IMR-90 (cell line): ENCODE measurements around the gene SEMA5A. TPM values are rescaled to one million over a fixed set of nuclear protein-coding genes. Genes with fewer than 3 reads are reported as not detected.

Experiments used
- ATAC-seq: fragments of 200-7000 bp; cut with Tn5 transposase; 2 replicates; pipeline ENCODE4 v1.9.1; 2020; ENCODE audit warnings: low read depth, mild to moderate bottlenecking, moderate library complexity
- BruUV-seq: library from RNA; stranded (reverse); fragments of 400-500 nt; replicated peaks from 2 replicates; lab custom pipeline; 2021; lab: Mats Ljungman, UMichigan
- CTCF ChIA-PET: fragments of 300-600 bp; formaldehyde crosslinking; extraction: SDS; loops from one replicate; lab custom pipeline; 2021; ENCODE audit warnings: antibody characterized with exemption; lab: Yijun Ruan, JAX
- POLR2A ChIA-PET: fragments of 300-600 bp; sonication (Branson Sonifier 250); formaldehyde crosslinking; loops from one replicate; lab custom pipeline; 2022; ENCODE audit warnings: antibody characterized with exemption; ENCODE audit not compliant: unreplicated experiment; lab: Charles Lee
- DNase-seq: peaks from one replicate; pipeline ENCODE4 v3.0.0; 2013
- H2AFZ ChIP-seq: replicated peaks from 2 replicates; pipeline ENCODE3; 2013; ENCODE audit warnings: low read length, mild to moderate bottlenecking; ENCODE audit not compliant: poor library complexity
- H2AK5ac ChIP-seq: 2 replicates; pipeline ENCODE4 v1.6.1; 2013; ENCODE audit warnings: low read depth, low read length, inconsistent platforms
- H2AK9ac ChIP-seq: replicated peaks from 2 replicates; pipeline ENCODE3; 2013; ENCODE audit warnings: mild to moderate bottlenecking, low read depth, low read length, moderate library complexity; ENCODE audit not compliant: poor library complexity
- H2BK120ac ChIP-seq: 2 replicates; pipeline ENCODE4 v1.6.1; 2013; ENCODE audit warnings: low read depth, low read length, inconsistent platforms
- H2BK15ac ChIP-seq: 3 replicates; pipeline ENCODE4 v1.6.1; 2013; ENCODE audit warnings: low read depth, low read length, inconsistent platforms
- H2BK20ac ChIP-seq: 2 replicates; pipeline ENCODE4 v1.6.1; 2013; ENCODE audit warnings: low read depth, mild to moderate bottlenecking, inconsistent platforms, low read length, moderate library complexity
- H2BK5ac ChIP-seq: 2 replicates; pipeline ENCODE4 v1.6.1; 2013; ENCODE audit warnings: mild to moderate bottlenecking, low read depth, low read length, inconsistent platforms; ENCODE audit not compliant: poor library complexity, severe bottlenecking
- H3K14ac ChIP-seq: replicated peaks from 2 replicates; pipeline ENCODE4 v1.6.1; 2013; ENCODE audit warnings: low read depth, low read length, inconsistent platforms
- H3K18ac ChIP-seq: 2 replicates; pipeline ENCODE4 v1.6.1; 2013; ENCODE audit warnings: low read depth, low read length, control low read depth
- H3K23ac ChIP-seq: 2 replicates; pipeline ENCODE4 v1.6.1; 2013; ENCODE audit warnings: low read depth, low read length, inconsistent platforms
- H3K27ac ChIP-seq: 2 replicates; pipeline ENCODE4 v1.5.1; 2013; ENCODE audit warnings: mild to moderate bottlenecking, control low read depth, low read length; ENCODE audit not compliant: insufficient read depth
- H3K27me3 ChIP-seq: 2 replicates; pipeline ENCODE4 v1.6.1; 2013; ENCODE audit warnings: low read length; ENCODE audit not compliant: control insufficient read depth, insufficient read depth
- H3K36me3 ChIP-seq: 2 replicates; pipeline ENCODE4 v1.6.1; 2013; ENCODE audit warnings: low read length, mixed read lengths; ENCODE audit not compliant: control insufficient read depth, insufficient read depth
- H3K4ac ChIP-seq: 2 replicates; pipeline ENCODE4 v1.6.1; 2013; ENCODE audit warnings: low read depth, low read length, inconsistent platforms
- H3K4me1 ChIP-seq: 2 replicates; pipeline ENCODE4 v1.6.1; 2013; ENCODE audit warnings: low read length, mixed read lengths; ENCODE audit not compliant: control insufficient read depth, insufficient read depth
- H3K4me2 ChIP-seq: 2 replicates; pipeline ENCODE4 v1.6.1; 2013; ENCODE audit warnings: low read depth, mild to moderate bottlenecking, control low read depth, low read length, moderate library complexity
- H3K4me3 ChIP-seq: 2 replicates; pipeline ENCODE4 v1.5.1; 2013; ENCODE audit warnings: low read depth, mild to moderate bottlenecking, control low read depth, low read length, moderate library complexity; ENCODE audit not compliant: insufficient read depth
- H3K56ac ChIP-seq: 2 replicates; pipeline ENCODE4 v1.6.1; 2013; ENCODE audit warnings: low read length, inconsistent platforms; ENCODE audit not compliant: insufficient read depth; ENCODE audit errors: extremely low read depth
- H3K79me1 ChIP-seq, 2 experiments: 2 replicates each; pipeline ENCODE4 v1.6.1; 2013; ENCODE audit warnings: low read length in 2 of 2, inconsistent platforms in 1 of 2, low read depth in 1 of 2
- H3K9ac ChIP-seq: 2 replicates; pipeline ENCODE4 v1.6.1; 2013; ENCODE audit warnings: low read depth, low read length, control low read depth
- H3K9me1 ChIP-seq: 2 replicates; pipeline ENCODE4 v1.6.1; 2013; ENCODE audit warnings: low read length, inconsistent platforms; ENCODE audit not compliant: insufficient read depth
- H3K9me3 ChIP-seq: 2 replicates; pipeline ENCODE4 v1.6.1; 2013; ENCODE audit warnings: low read length; ENCODE audit not compliant: control insufficient read depth, insufficient read depth
- H4K20me1 ChIP-seq: 2 replicates; pipeline ENCODE4 v1.6.1; 2013; ENCODE audit warnings: low read length, inconsistent platforms; ENCODE audit not compliant: insufficient read depth
- H4K5ac ChIP-seq: 2 replicates; pipeline ENCODE4 v1.6.1; 2013; ENCODE audit warnings: mild to moderate bottlenecking, low read depth, low read length, control low read depth
- H4K8ac ChIP-seq, 2 experiments: 2 replicates each; pipeline ENCODE4 v1.6.1; 2013; ENCODE audit warnings: low read depth in 2 of 2, low read length in 2 of 2, control low read depth in 1 of 2, inconsistent platforms in 1 of 2
- H4K91ac ChIP-seq: 2 replicates; pipeline ENCODE4 v1.6.1; 2013; ENCODE audit warnings: low read depth, low read length, inconsistent platforms; ENCODE audit not compliant: insufficient read depth
- BHLHE40 ChIP-seq: fragments of 150-350 bp; IDR thresholded peaks from 2 replicates; pipeline ENCODE4 v1.6.1; 2016; ENCODE audit warnings: mild to moderate bottlenecking, low read depth, low read length
- CEBPB ChIP-seq: IDR thresholded peaks from 2 replicates; pipeline ENCODE4 v1.6.1; 2012; ENCODE audit warnings: low read depth, low read length, improper control_type of control experiment
- CHD1 ChIP-seq: IDR thresholded peaks from 2 replicates; pipeline ENCODE4 v1.6.1; 2012; ENCODE audit warnings: low read depth, low read length, improper control_type of control experiment
- FOS ChIP-seq: fragments of 150-350 bp; IDR thresholded peaks from 2 replicates; pipeline ENCODE4 v1.6.1; 2016; ENCODE audit warnings: low read depth, low read length
- MAFK ChIP-seq: IDR thresholded peaks from 2 replicates; pipeline ENCODE4 v1.6.1; 2012; ENCODE audit warnings: low read depth, low read length, improper control_type of control experiment
- NFE2L2 ChIP-seq: fragments of 150-350 bp; IDR thresholded peaks from 2 replicates; pipeline ENCODE4 v1.6.1; 2016; ENCODE audit warnings: low read depth, mild to moderate bottlenecking, low read length
- RAD21 ChIP-seq: IDR thresholded peaks from 2 replicates; pipeline ENCODE4 v1.6.1; 2012; ENCODE audit warnings: low read length, improper control_type of control experiment
- RFX5 ChIP-seq: IDR thresholded peaks from 2 replicates; pipeline ENCODE4 v1.8.0; 2012; ENCODE audit warnings: low read depth, mild to moderate bottlenecking, low read length, moderate library complexity
- SMC3 ChIP-seq: fragments of 150-350 bp; IDR thresholded peaks from 2 replicates; pipeline ENCODE4 v1.6.1; 2016; ENCODE audit warnings: low read depth, mild to moderate bottlenecking, antibody characterized with exemption, low read length, moderate library complexity
- WGBS, 2 experiments: methylation state at CpG; one replicate each; pipeline versions ENCODE4 v1.1.5 to v1.1.7; 2013; ENCODE audit warnings: missing lambda C conversion rate in 2 of 2; ENCODE audit not compliant: insufficient read length in 1 of 2; ENCODE audit errors: extremely low coverage in 2 of 2; 5-methylcytosine and 5-hydroxymethylcytosine counted together
- dilution Hi-C: fragments of 300-500 bp; cut with HindIII; formaldehyde crosslinking; loops from one replicate; pipeline ENCODE4 v1.14.3; 2018; ENCODE audit warnings: low sequenced_read_pairs; ENCODE audit not compliant: unreplicated experiment
- in situ Hi-C: fragments of 300-500 bp; cut with MboI; formaldehyde crosslinking; loops from 3 replicates; pipeline ENCODE4 v1.14.3; 2019; ENCODE audit warnings: low sequenced_read_pairs, inconsistent platforms, mixed read lengths
- intact Hi-C: fragments of 100-400 bp; cut with micrococcal nuclease; formaldehyde crosslinking; loops from 2 replicates; pipeline ENCODE4 v1.10.0; 2022
- polyA plus RNA-seq, 3 experiments: library from polyadenylated mRNA; depleted of rRNA; stranded (reverse); fragments of >200 nt; gene quantifications; 2 replicates each; pipeline ENCODE4 v1.2.3, GENCODE V29; 2012; ENCODE audit warnings: low replicate concordance in 1 of 3
- total RNA-seq: library from RNA; depleted of rRNA; stranded (reverse); fragments of >200 nt; gene quantifications from 2 replicates; pipeline ENCODE4 v1.2.3, GENCODE V29; 2012
- TF ChIP-seq, protein P1 (sequence below): fragments of 150-350 bp; IDR thresholded peaks from 2 replicates; pipeline ENCODE4 v1.6.1; 2016; ENCODE audit warnings: low read depth, mild to moderate bottlenecking, low read length, moderate library complexity, borderline replicate concordance
- TF ChIP-seq, protein P2 (sequence below): conservative IDR thresholded peaks from 2 replicates; pipeline ENCODE4 v1.5.1; 2012; ENCODE audit warnings: mild to moderate bottlenecking, low read depth, low read length, improper control_type of control experiment

Gene SEMA5A
- total and polyA plus RNA-seq, 2 of the 4 experiments (the other 2 are of a cell fraction): 8.2 to 9.9 TPM

DNA sequence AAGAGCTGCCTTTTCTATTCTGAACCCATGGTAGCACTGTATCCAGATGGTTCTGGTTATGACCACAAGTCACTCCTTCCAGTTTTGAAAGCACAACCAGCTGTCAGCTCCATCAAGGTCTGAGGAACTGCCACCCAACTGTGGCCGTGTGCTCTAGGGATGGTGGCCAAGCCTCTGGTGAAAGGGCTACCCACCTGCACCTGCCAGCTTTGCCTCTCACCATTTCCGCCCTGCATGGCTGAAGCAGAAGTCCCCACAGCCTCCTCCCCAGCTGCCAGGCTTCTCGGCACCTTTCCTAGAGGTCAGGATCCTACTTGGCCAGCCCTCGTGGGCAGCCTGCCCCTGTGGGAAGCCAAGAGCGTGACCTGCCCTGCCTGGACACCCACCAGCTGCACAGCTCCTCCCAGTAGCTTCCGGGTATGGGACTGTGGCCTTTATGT is 16.8 kb downstream of the SEMA5A start:
- Histone ChIP-seq H3K56ac (no peak overlapping the region), H3K4me3 (no peak overlapping the region), H4K8ac (no peak overlapping the region), H3K9me1 (peaks cover 23% of the 10 kb centered on the region; the same call in 1 of the 2 replicates), H2AFZ (no peak overlapping the region), H2BK15ac (no peak overlapping the region), H2BK20ac (no peak overlapping the region; the same call in 1 of the 2 replicates), H3K4me1 (peaks cover 1% of the 10 kb centered on the region; the same call in 1 of the 2 replicates), H3K23ac (no peak overlapping the region), H4K91ac (no peak overlapping the region), H2BK120ac (no peak overlapping the region), H3K14ac (no peak overlapping the region), H3K4ac (0 out of 2 replicates have a peak overlapping the region, but pooled peaks have one; percentile 4), H2AK5ac (no peak overlapping the region), H4K5ac (no peak overlapping the region), H3K27ac (no peak overlapping the region), H3K4me2 (no peak overlapping the region), H3K27me3 (no peaks in the 10 kb centered on the region), H3K18ac (no peak overlapping the region), H3K36me3 (peaks cover 4% of the 10 kb centered on the region; the same call in 1 of the 2 replicates), H3K9ac (no peak overlapping the region), H3K9me3 (no peaks in the 10 kb centered on the region), H4K20me1 (peaks cover 3% of the 10 kb centered on the region; the same call in 1 of the 2 replicates), H3K79me1 (peaks cover 36 to 73% of the 10 kb centered on the region in 2 experiments), H2BK5ac (no peak overlapping the region), H2AK9ac (no peak overlapping the region)
- dilution Hi-C loops: no loop called here
- DNase-seq (no peak), ATAC-seq (no peak)
- BruUV-seq: no TSS peak
- 70% methylated on average over 2 of the region's 6 CpGs; no CpG with 5 or more reads in 1 of the 2 experiments for WGBS, 2 experiments
- ChIA-PET POLR2A (no interaction called here), CTCF (no interaction called here)
- in situ Hi-C loops: loop anchor here (25.0 kb wide), 2 partner anchors 767 to 1642 kb away; no protein-coding TSS in a partner anchor
- TF ChIP-seq CEBPB (no peak), BHLHE40 (no peak), MAFK (no peak), FOS (no peak), NFE2L2 (no peak), CHD1 (no peak), RAD21 (no peak), RFX5 (no peak), SMC3 (no peak)
- TF ChIP-seq, protein P1, sequence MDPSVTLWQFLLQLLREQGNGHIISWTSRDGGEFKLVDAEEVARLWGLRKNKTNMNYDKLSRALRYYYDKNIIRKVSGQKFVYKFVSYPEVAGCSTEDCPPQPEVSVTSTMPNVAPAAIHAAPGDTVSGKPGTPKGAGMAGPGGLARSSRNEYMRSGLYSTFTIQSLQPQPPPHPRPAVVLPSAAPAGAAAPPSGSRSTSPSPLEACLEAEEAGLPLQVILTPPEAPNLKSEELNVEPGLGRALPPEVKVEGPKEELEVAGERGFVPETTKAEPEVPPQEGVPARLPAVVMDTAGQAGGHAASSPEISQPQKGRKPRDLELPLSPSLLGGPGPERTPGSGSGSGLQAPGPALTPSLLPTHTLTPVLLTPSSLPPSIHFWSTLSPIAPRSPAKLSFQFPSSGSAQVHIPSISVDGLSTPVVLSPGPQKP: no peak
- TF ChIP-seq, protein P2, sequence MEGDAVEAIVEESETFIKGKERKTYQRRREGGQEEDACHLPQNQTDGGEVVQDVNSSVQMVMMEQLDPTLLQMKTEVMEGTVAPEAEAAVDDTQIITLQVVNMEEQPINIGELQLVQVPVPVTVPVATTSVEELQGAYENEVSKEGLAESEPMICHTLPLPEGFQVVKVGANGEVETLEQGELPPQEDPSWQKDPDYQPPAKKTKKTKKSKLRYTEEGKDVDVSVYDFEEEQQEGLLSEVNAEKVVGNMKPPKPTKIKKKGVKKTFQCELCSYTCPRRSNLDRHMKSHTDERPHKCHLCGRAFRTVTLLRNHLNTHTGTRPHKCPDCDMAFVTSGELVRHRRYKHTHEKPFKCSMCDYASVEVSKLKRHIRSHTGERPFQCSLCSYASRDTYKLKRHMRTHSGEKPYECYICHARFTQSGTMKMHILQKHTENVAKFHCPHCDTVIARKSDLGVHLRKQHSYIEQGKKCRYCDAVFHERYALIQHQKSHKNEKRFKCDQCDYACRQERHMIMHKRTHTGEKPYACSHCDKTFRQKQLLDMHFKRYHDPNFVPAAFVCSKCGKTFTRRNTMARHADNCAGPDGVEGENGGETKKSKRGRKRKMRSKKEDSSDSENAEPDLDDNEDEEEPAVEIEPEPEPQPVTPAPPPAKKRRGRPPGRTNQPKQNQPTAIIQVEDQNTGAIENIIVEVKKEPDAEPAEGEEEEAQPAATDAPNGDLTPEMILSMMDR: no peak
- intact Hi-C loops: no loop called here
